ENCODE measurements around the gene BZW2. TPM values are rescaled to one million over a fixed set of nuclear protein-coding genes. Genes with fewer than 3 reads are reported as not detected.

Gene BZW2
- total and polyA plus RNA-seq, 2 of the 13 experiments (the other 11 are each of a cell fraction or from before 2014, with no cell fraction given), result 21.8 to 95.2 TPM

GRCh38 chr7:16729541-16729940 is 83.6 kb downstream of the BZW2 start:
- WGBS (ENCODE audit: low lambda C conversion rate), result 44% methylated on average over 2 of the region's 2 CpGs
- ChIA-PET CTCF (ENCODE audit: low intra/inter-chr PET ratio, low total read pairs) (no interaction called here), POLR2A (no interaction called here)
- Histone ChIP-seq H3K4me3 (replicated peaks in 1 of 3; ENCODE audit: insufficient read depth in 1 of 3, low read depth in 2 of 3, low read length in 3 of 3) (no peak overlapping the region), H3K27me3 (ENCODE audit: control insufficient read depth in 1 of 2, insufficient read depth in 2 of 2, low read length in 2 of 2) (no peaks in the 10 kb centered on the region), H3K4me1 (ENCODE audit: insufficient read depth, low read length) (no peaks in the 10 kb centered on the region), H4K20me1 (ENCODE audit: insufficient read depth, low read length) (no peaks in the 10 kb centered on the region), H3K27ac (ENCODE audit: extremely low read length, insufficient read depth, low read length) (no peak overlapping the region), H3K4me2 (ENCODE audit: low read depth, low read length) (no peak overlapping the region), H2AFZ (ENCODE audit: low read length) (no peak overlapping the region), H3K36me3 (replicated peaks in 1 of 2; ENCODE audit: control insufficient read depth in 1 of 2, insufficient read depth in 2 of 2, low read length in 2 of 2) (no peaks in the 10 kb centered on the region), H3K9me3 (ENCODE audit: low read length) (no peaks in the 10 kb centered on the region), H3K79me2 (ENCODE audit: insufficient read depth, low read length) (no peaks in the 10 kb centered on the region), H3K9ac (ENCODE audit: insufficient read depth, low read depth, low read length) (no peak overlapping the region)
- ATAC-seq, result no peak
- no TSS peak for BruUV-seq (replicated peaks)
- intact Hi-C loops (cut with micrococcal nuclease; ENCODE audit: unreplicated experiment) (no loop called here), in situ Hi-C loops (cut with HindIII; ENCODE audit: extremely low pct_ligation_motif_present, low pct_unique_long_range_greater_than_20kb) (no loop called here)
- TF ChIP-seq FUBP1 (CRISPR knock-in tag; IDR thresholded peaks at IDR 0.05; ENCODE audit: borderline replicate concordance) (no peak), CENPT (CRISPR knock-in tag; IDR thresholded peaks at IDR 0.05; ENCODE audit: low read depth) (no peak), RNF2 (conservative IDR thresholded peaks at IDR 0.05; ENCODE audit: low read depth) (no peak), ATAD3A (CRISPR knock-in tag; IDR thresholded peaks at IDR 0.05) (no peak), ZHX2 (IDR thresholded peaks at IDR 0.05; ENCODE audit: low read depth) (no peak), ZHX2 (CRISPR knock-in tag; IDR thresholded peaks at IDR 0.05; ENCODE audit: borderline replicate concordance) (no peak), ZNF431 (CRISPR knock-in tag; IDR thresholded peaks at IDR 0.05; ENCODE audit: borderline replicate concordance, low read depth) (no peak), ZNF720 (CRISPR knock-in tag; IDR thresholded peaks at IDR 0.05) (no peak), POGZ (CRISPR knock-in tag; IDR thresholded peaks at IDR 0.05) (no peak), ADNP (CRISPR knock-in tag; IDR thresholded peaks at IDR 0.05) (no peak)
- FAIRE-seq, result no peak
- DNase-seq (ENCODE audit: low spot score), result no peak
